Measurements from ENCODE around the gene PLEKHM3.

DNA sequence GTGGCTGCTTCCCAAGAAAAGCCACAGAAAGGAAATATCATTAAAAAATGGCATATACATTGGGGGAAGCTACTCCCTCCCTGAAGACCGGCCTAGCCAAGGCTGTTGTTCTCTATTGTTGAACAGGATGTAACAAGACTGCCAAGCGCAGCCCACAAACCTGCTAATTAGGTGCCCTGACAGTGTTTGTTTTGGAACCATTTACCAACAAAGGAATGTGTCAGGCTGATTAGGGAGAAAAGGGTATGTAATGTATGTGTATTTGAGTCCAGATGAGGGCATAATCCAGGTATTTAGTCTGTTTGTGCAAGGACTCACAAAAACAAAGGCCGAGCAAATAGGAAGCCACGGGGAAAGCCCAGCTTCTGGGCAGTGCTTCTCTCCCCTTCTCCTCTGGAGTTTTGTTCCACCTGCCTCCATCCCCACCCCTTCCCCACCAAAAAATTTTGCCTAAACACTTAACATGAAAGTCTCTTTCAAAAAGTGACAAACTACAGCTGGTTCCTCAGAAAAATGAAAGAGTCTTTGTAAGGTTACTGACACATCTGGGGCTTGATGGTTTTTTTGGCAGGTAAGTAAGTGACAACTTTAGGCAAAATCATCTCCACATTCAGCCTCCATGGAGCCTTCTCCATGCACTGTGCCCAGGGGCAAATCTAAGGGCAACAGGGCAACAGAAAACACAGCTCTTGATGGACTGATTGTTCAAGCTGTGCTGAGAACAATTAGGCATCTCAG, 177.4 kb downstream of the PLEKHM3 start:
- TF ChIP-seq, protein P1, sequence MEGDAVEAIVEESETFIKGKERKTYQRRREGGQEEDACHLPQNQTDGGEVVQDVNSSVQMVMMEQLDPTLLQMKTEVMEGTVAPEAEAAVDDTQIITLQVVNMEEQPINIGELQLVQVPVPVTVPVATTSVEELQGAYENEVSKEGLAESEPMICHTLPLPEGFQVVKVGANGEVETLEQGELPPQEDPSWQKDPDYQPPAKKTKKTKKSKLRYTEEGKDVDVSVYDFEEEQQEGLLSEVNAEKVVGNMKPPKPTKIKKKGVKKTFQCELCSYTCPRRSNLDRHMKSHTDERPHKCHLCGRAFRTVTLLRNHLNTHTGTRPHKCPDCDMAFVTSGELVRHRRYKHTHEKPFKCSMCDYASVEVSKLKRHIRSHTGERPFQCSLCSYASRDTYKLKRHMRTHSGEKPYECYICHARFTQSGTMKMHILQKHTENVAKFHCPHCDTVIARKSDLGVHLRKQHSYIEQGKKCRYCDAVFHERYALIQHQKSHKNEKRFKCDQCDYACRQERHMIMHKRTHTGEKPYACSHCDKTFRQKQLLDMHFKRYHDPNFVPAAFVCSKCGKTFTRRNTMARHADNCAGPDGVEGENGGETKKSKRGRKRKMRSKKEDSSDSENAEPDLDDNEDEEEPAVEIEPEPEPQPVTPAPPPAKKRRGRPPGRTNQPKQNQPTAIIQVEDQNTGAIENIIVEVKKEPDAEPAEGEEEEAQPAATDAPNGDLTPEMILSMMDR (IDR thresholded peaks at IDR 0.05), result no peak
- TF ChIP-seq EZH2 (IDR thresholded peaks at IDR 0.05), result no peak
